H7 (cell line): ENCODE results near the gene DNASE1L1. TPM values are rescaled to one million over a fixed set of nuclear protein-coding genes. Genes with fewer than 3 reads are reported as not detected.

ENCODE experiments used
- DNase-seq: peaks from one replicate; pipeline ENCODE4 v3.0.0; 2012
- H3K27me3 ChIP-seq: 2 replicates; pipeline ENCODE4 v1.6.0; 2011; ENCODE audit warnings: mild to moderate bottlenecking, low read length; ENCODE audit not compliant: control insufficient read depth, insufficient read depth
- H3K36me3 ChIP-seq: replicated peaks from 2 replicates; pipeline ENCODE4 v1.5.1; 2011; ENCODE audit warnings: low read length; ENCODE audit not compliant: control insufficient read depth, insufficient read depth
- H3K4me3 ChIP-seq: 2 replicates; pipeline ENCODE4 v1.5.1; 2011; ENCODE audit warnings: low read depth, mild to moderate bottlenecking, control low read depth, low read length, moderate library complexity; ENCODE audit not compliant: insufficient read depth
- total RNA-seq: library from RNA; depleted of rRNA; stranded (reverse); fragments of >200 nt; shearing (Covaris generic); gene quantifications from 2 replicates; pipeline ENCODE4 v1.2.3, GENCODE V29; 2014

Gene DNASE1L1
- total RNA-seq, 1 experiment from 2014 or later, result 26.6 TPM

DNA sequence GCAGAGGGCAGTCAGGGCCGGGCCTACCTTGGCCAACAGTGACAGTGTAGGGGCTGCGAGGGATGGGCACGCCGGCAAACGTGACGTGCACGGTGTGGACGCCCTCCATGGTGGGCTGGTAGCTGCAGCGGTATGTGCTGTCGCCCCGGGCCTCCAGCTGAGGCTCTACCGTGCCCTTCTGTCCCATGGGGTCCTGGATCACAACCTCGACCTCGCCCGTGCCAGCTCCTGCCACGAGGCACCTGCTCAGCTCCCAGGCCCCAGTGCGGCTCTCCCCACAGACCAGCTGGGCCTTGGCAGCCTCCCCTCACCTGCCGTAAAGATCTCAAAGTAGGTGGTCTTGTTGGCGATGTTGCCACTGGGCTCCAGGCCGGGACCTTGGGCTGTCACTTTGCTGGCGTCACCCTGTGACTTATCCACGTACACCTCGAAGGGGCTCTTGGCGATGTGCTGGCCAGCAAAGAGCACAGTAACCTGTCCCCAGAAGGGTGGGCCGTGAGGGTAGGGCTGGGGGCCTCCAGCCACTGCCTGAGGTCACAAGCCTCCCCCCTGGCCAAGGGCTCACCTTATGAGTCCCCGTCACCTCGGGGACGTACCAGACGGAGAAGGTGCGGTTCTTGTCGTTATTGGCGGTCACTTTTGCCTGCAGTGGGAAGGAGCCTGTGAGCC, 42.9 kb downstream of the DNASE1L1 start:
- no peak for DNase-seq
- no peaks in the 10 kb centered on the region for H3K27me3 ChIP-seq
- peaks cover 46% of the 10 kb centered on the region for H3K36me3 ChIP-seq
- H3K4me3 ChIP-seq, result no peak overlapping the region

GRCh38 chrX:154365052-154365600, 43.9 kb downstream of the DNASE1L1 start:
- no peak for DNase-seq
- Histone ChIP-seq H3K36me3 (peaks cover 46% of the 10 kb centered on the region), H3K4me3 (no peak overlapping the region), H3K27me3 (no peaks in the 10 kb centered on the region)

- H3K27me3 ChIP-seq, result no peaks in the 10 kb centered on the region
- no peak overlapping the region for H3K4me3 ChIP-seq
- H3K36me3 ChIP-seq, result peaks cover 48% of the 10 kb centered on the region
- DNase-seq, result no peak
Measured at GRCh38 chrX:154363706-154364439, 45.2 kb downstream of the DNASE1L1 start.

DNA sequence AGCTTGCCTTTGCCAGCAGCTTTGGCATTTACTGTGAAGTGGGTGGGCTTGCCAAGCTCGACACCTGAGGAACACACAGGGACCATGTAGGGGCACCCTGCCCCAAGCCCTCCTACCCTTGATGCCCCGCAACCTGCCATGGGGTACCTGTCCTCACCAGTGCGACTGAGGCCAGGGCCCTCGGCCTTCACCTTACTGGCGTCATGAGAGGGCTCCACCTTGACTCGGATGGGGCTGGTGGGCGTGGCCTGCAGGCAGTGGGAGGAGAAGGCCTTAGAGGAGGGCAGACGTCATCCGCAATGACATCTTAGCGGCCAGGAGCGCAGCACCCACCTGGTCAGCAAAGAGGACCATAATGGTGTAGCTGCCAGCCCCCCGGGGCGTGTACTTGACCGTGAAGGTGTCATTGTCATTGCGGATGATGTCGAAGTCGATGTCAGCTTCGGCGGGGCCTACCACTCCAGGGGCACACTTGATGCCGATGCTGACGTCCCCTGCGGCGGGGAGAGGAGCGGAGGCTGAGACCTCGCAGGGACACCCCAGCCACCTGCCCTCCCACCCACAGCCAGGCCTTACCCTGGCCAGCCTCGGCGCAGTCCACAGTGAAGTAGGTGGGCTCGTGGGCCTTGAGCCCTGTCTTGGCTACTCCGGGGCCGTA, 46.8 kb downstream of the DNASE1L1 start:
- Histone ChIP-seq H3K36me3 (peaks cover 56% of the 10 kb centered on the region), H3K27me3 (no peaks in the 10 kb centered on the region), H3K4me3 (no peak overlapping the region)
- DNase-seq, result no peak

GRCh38 chrX:154360155-154360713, 48.8 kb downstream of the DNASE1L1 start:
- no peak for DNase-seq
- Histone ChIP-seq H3K4me3 (no peak overlapping the region), H3K27me3 (no peaks in the 10 kb centered on the region), H3K36me3 (peaks cover 47% of the 10 kb centered on the region)

DNA sequence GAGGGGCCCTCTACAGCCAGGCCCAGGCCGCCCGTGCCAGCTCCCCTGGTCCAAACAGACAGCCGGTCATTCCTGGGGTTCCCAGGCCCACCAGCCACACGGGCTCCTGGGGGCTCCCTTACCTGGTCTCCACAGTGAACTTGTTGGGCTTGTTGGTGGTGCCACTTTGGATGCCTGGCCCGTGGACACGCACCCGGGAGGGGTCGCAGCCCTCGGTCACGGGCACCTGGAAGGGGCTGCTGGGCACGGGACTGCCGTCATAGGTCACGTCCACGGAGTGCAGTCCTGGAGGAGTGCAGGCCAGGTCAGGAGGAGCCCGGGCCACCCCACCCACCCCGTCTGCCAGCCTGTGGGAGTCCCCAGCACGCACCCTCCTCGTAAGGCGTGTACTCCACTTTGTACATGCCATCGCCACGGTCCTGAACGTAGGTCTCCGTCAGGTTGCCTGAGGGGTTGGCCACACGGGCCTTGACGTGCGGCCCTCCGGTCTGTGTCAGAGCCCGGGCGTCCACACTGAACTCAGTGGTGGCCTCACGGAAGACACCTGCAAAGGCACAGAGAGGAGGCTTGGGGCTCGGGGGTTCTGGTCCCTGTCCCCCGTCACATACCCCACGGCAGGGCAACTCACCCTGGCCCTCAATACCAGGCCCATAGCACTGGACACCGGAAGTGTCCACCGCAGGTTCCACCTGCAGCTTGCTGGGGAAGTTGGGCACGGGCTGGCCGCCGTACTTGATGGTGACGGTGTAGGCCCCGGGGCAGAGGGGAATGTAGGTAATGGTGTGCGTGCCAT, 49.5 kb downstream of the DNASE1L1 start:
- H3K4me3 ChIP-seq, result no peak overlapping the region
- no peak for DNase-seq
- H3K36me3 ChIP-seq, result peaks cover 43% of the 10 kb centered on the region
- no peaks in the 10 kb centered on the region for H3K27me3 ChIP-seq

- no peaks in the 10 kb centered on the region for H3K27me3 ChIP-seq
- peaks cover 44% of the 10 kb centered on the region for H3K36me3 ChIP-seq
Measured at GRCh38 chrX:154358829-154359228, 50.2 kb downstream of the DNASE1L1 start.

GRCh38 chrX:154358011-154358410, 51.0 kb downstream of the DNASE1L1 start:
- H3K27me3 ChIP-seq, result no peaks in the 10 kb centered on the region
- no peak for DNase-seq
- no peak overlapping the region for H3K4me3 ChIP-seq
- H3K36me3 ChIP-seq, result peaks cover 50% of the 10 kb centered on the region

More at GRCh38 chrX:154358829-154359228, 50.2 kb downstream of the DNASE1L1 start:
- DNase-seq, result no peak
- no peak overlapping the region for H3K4me3 ChIP-seq

- H3K4me3 ChIP-seq, result no peak overlapping the region
- peaks cover 49% of the 10 kb centered on the region for H3K36me3 ChIP-seq
- DNase-seq, result no peak
- H3K27me3 ChIP-seq, result no peaks in the 10 kb centered on the region
Measured at GRCh38 chrX:154357205-154357604, 51.8 kb downstream of the DNASE1L1 start.

- H3K4me3 ChIP-seq, result no peak overlapping the region
- H3K36me3 ChIP-seq, result peaks cover 45% of the 10 kb centered on the region
- no peaks in the 10 kb centered on the region for H3K27me3 ChIP-seq
- no peak for DNase-seq
Measured at GRCh38 chrX:154356596-154356995, 52.5 kb downstream of the DNASE1L1 start.

DNA sequence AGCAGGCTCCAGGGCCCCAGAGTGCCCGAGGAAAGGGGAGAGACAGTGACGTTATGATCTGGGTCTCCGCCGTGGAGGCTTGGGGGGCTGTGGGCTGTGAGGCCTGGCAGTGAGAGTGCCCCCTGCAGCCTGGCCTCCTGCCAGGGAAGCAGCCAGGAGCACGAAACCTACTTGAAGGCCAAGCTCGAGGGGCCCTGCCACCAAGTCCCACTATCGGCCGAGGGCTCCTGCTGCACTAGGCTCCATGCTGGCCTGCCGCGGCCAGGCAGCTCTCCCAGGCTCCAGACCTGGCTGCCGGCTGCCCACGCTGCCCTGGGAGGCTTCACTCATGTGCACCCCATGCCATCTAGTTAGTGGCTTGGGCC, 53.3 kb downstream of the DNASE1L1 start:
- no peak for DNase-seq
- H3K27me3 ChIP-seq, result no peaks in the 10 kb centered on the region
- no peak overlapping the region for H3K4me3 ChIP-seq
- peaks cover 41% of the 10 kb centered on the region for H3K36me3 ChIP-seq

DNA sequence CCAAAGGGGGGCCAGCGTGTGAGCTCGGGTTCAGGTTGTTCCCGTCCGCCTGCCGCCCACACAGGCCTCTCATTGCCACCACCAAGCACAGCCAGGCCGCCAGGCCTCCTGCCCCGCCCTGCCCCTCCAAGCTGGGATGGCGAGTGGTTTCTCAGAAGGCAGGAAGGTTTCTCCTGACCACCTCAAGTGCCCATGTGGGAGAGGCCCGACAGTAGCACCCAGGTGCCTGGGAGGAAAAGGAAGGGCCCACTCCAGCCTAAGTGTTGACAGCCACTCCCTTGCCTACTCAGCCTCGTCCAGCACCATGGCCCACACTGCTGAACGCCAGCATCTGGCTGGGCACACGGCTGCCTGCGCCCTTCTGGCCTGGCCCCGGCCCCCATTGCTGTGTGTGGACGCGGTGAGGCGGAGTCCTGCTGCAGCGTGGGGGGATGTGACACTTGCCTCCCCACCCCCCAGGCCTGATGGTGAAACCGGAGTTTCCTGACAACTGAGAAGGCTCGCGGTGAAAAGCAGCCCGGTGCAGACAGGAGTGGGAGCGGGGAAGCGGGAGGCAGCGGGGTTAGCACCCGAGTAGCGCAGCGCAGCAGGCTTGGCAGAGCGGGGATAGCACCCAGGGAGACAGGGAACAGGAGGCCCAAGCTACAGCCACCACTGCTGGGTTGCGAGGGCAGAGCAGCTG, 53.8 kb downstream of the DNASE1L1 start:
- no peak overlapping the region for H3K4me3 ChIP-seq
- peaks cover 44% of the 10 kb centered on the region for H3K36me3 ChIP-seq

DNA sequence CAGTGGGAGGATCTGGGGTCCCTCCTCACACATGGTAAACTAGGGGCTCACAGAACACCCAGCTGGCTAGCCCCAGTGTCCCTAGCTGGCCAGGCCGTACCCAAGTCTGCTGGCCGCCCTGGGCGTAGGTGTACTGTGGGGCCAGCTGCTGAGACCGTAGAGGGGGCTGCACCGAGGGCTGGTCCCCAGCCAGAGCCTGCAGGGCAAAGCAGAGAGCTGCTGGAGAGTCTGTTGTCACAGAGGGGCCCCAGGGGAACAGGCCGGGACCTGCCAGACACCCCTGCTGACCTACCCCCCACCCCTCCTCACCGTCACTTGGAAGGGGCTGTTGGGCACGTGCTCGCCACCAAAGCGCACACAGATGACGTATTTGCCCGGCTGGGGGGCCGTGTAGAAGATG, 54.5 kb downstream of the DNASE1L1 start:
- Histone ChIP-seq H3K27me3 (no peaks in the 10 kb centered on the region), H3K4me3 (no peak overlapping the region), H3K36me3 (peaks cover 49% of the 10 kb centered on the region)
- no peak for DNase-seq

More for the DNA sequence above, 53.8 kb downstream of the DNASE1L1 start:
- H3K27me3 ChIP-seq, result no peaks in the 10 kb centered on the region
- no peak for DNase-seq
